Neural progenitor cell (in vitro differentiated cells): ENCODE data around the gene KLLN. TPM values are rescaled to one million over a fixed set of nuclear protein-coding genes. Genes with fewer than 3 reads are reported as not detected.

Experiments
- DNase-seq: peaks from one replicate; pipeline ENCODE4 v3.0.0-alpha.2; 2016; ENCODE audit warnings: low spot score
- H2AFZ ChIP-seq: fragments of 200-600 bp; sonication (generic); replicated peaks from 2 replicates; pipeline ENCODE4 v1.6.1; 2016; ENCODE audit warnings: antibody characterized with exemption
- H3F3A ChIP-seq: fragments of 200-600 bp; sonication (generic); 2 replicates; pipeline ENCODE4 v1.6.1; 2016; ENCODE audit warnings: antibody characterized with exemption, low read depth
- H3K27ac ChIP-seq: fragments of 200-600 bp; sonication (generic); 2 replicates; pipeline ENCODE4 v1.5.1; 2016; ENCODE audit warnings: mild to moderate bottlenecking
- H3K27me3 ChIP-seq: fragments of 200-600 bp; sonication (generic); 2 replicates; pipeline ENCODE4 v1.6.1; 2016; ENCODE audit warnings: mild to moderate bottlenecking, moderate library complexity
- H3K36me3 ChIP-seq: fragments of 200-600 bp; sonication (generic); 2 replicates; pipeline ENCODE4 v1.5.1; 2016
- H3K4me1 ChIP-seq: fragments of 200-600 bp; sonication (generic); 2 replicates; pipeline ENCODE4 v1.6.1; 2016; ENCODE audit warnings: mixed run types
- H3K4me2 ChIP-seq: fragments of 200-600 bp; sonication (generic); 2 replicates; pipeline ENCODE4 v1.6.1; 2016
- H3K4me3 ChIP-seq: fragments of 200-600 bp; sonication (generic); 2 replicates; pipeline ENCODE4 v1.5.1; 2016
- H3K79me2 ChIP-seq: fragments of 200-600 bp; sonication (generic); 2 replicates; pipeline ENCODE4 v1.6.1; 2016; ENCODE audit warnings: low read depth
- H3K9ac ChIP-seq: fragments of 200-600 bp; sonication (generic); 2 replicates; pipeline ENCODE4 v1.6.1; 2016
- H3K9me3 ChIP-seq: fragments of 200-600 bp; sonication (generic); 2 replicates; pipeline ENCODE4 v1.5.1; 2016; ENCODE audit warnings: low read depth
- H4K20me1 ChIP-seq: fragments of 200-600 bp; sonication (generic); 2 replicates; pipeline ENCODE4 v1.6.1; 2016; ENCODE audit warnings: low read depth
- H3K27ac Mint-ChIP-seq: 3 replicates; pipeline ENCODE4 v1.8.0; 2021; ENCODE audit warnings: mixed read lengths
- H3K27me3 Mint-ChIP-seq: 2 replicates; pipeline ENCODE4 v1.8.0; 2022; ENCODE audit warnings: low read depth, mild to moderate bottlenecking, inconsistent platforms, moderate library complexity, mixed read lengths; ENCODE audit not compliant: insufficient read depth
- H3K36me3 Mint-ChIP-seq: 3 replicates; pipeline ENCODE4 v1.8.0; 2021; ENCODE audit warnings: mixed read lengths
- H3K4me1 Mint-ChIP-seq: 3 replicates; pipeline ENCODE4 v1.8.0; 2021; ENCODE audit warnings: mixed read lengths
- H3K4me3 Mint-ChIP-seq: 3 replicates; pipeline ENCODE4 v1.8.0; 2021; ENCODE audit warnings: mild to moderate bottlenecking, moderate library complexity, mixed read lengths
- H3K9me3 Mint-ChIP-seq: 3 replicates; pipeline ENCODE4 v1.8.0; 2020; ENCODE audit warnings: mixed read lengths
- CTCF ChIP-seq: fragments of 200-600 bp; sonication (generic); IDR thresholded peaks from 2 replicates; pipeline ENCODE4 v1.5.1; 2017; ENCODE audit warnings: antibody characterized with exemption, mild to moderate bottlenecking
- EZH2 ChIP-seq: fragments of 200-600 bp; sonication (generic); IDR thresholded peaks from 2 replicates; pipeline ENCODE4 v1.6.1; 2017; ENCODE audit warnings: antibody characterized with exemption, mild to moderate bottlenecking, moderate library complexity
- EZH2phosphoT487 ChIP-seq: fragments of 200-600 bp; sonication (generic); IDR thresholded peaks from 2 replicates; pipeline ENCODE4 v1.6.1; 2017; ENCODE audit warnings: antibody characterized with exemption
- total RNA-seq: library from RNA; depleted of rRNA; stranded (reverse); fragments of >200 nt; gene quantifications from 2 replicates; pipeline ENCODE4 v1.2.3, GENCODE V29; 2015; ENCODE audit warnings: low replicate concordance

The KLLN gene
- total RNA-seq, 1 donor from 2014 or later: 1.5 TPM

- Histone ChIP-seq H3K9ac (no peak overlapping the region), H3K4me2 (no peak overlapping the region), H3K4me3 (no peak overlapping the region), H3K27me3 (no peaks in the 10 kb centered on the region), H2AFZ (no peak overlapping the region), H3K36me3 (no peaks in the 10 kb centered on the region), H3K9me3 (no peaks in the 10 kb centered on the region), H3K4me1 (no peaks in the 10 kb centered on the region), H3K79me2 (no peaks in the 10 kb centered on the region), H3K27ac (no peak overlapping the region), H3F3A (no peaks in the 10 kb centered on the region), H4K20me1 (no peaks in the 10 kb centered on the region)
- no peaks in the 10 kb centered on the region for H3K9me3 Mint-ChIP-seq
- no peak overlapping the region for H3K27ac Mint-ChIP-seq
- peaks cover 2% of the 10 kb centered on the region for H3K4me1 Mint-ChIP-seq
- no peak for TF ChIP-seq EZH2
- TF ChIP-seq EZH2phosphoT487: no peak
- TF ChIP-seq CTCF: no peak
- no peaks in the 10 kb centered on the region for H3K36me3 Mint-ChIP-seq
- peak; percentile 24 for DNase-seq
- H3K4me3 Mint-ChIP-seq: no peak overlapping the region
- no peaks in the 10 kb centered on the region for H3K27me3 Mint-ChIP-seq
Measured at GRCh38 chr10:87846023-87846422, 17.3 kb downstream of the KLLN start.

- no peaks in the 10 kb centered on the region for H3K4me1 Mint-ChIP-seq
- H3K27ac Mint-ChIP-seq: no peak overlapping the region
- Histone ChIP-seq H3K27me3 (no peaks in the 10 kb centered on the region), H3F3A (no peaks in the 10 kb centered on the region), H4K20me1 (no peaks in the 10 kb centered on the region), H3K36me3 (no peaks in the 10 kb centered on the region), H3K4me3 (no peak overlapping the region), H3K4me2 (no peak overlapping the region), H3K79me2 (no peaks in the 10 kb centered on the region), H3K4me1 (no peaks in the 10 kb centered on the region), H2AFZ (no peak overlapping the region), H3K9ac (no peak overlapping the region), H3K9me3 (no peaks in the 10 kb centered on the region), H3K27ac (no peak overlapping the region)
- no peaks in the 10 kb centered on the region for H3K9me3 Mint-ChIP-seq
- H3K27me3 Mint-ChIP-seq: no peaks in the 10 kb centered on the region
- H3K36me3 Mint-ChIP-seq: no peaks in the 10 kb centered on the region
- no peak for TF ChIP-seq CTCF
- no peak for TF ChIP-seq EZH2
- TF ChIP-seq EZH2phosphoT487: no peak
- DNase-seq: no peak
- H3K4me3 Mint-ChIP-seq: no peak overlapping the region
Measured at GRCh38 chr10:87845624-87845998, 17.7 kb downstream of the KLLN start.

GRCh38 chr10:87844837-87845623 is 18.3 kb downstream of the KLLN start:
- H3K27me3 ChIP-seq: no peaks in the 10 kb centered on the region
- no peaks in the 10 kb centered on the region for H3K79me2 ChIP-seq
- H3K36me3 ChIP-seq: no peaks in the 10 kb centered on the region
- no peaks in the 10 kb centered on the region for H3F3A ChIP-seq
- Mint-ChIP-seq H3K27me3 (no peaks in the 10 kb centered on the region), H3K4me1 (no peaks in the 10 kb centered on the region), H3K36me3 (no peaks in the 10 kb centered on the region), H3K9me3 (no peaks in the 10 kb centered on the region), H3K27ac (no peak overlapping the region), H3K4me3 (no peak overlapping the region)
- H3K4me1 ChIP-seq: no peaks in the 10 kb centered on the region
- H3K4me3 ChIP-seq: no peak overlapping the region
- no peak overlapping the region for H2AFZ ChIP-seq
- DNase-seq: no peak
- no peaks in the 10 kb centered on the region for H4K20me1 ChIP-seq
- TF ChIP-seq EZH2phosphoT487 (no peak), CTCF (no peak), EZH2 (no peak)
- no peaks in the 10 kb centered on the region for H3K9me3 ChIP-seq
- H3K9ac ChIP-seq: no peak overlapping the region
- H3K4me2 ChIP-seq: no peak overlapping the region
- H3K27ac ChIP-seq: no peak overlapping the region
